Brain microvascular endothelial cell (primary cell): Measurements from ENCODE around the gene GNB1L.

ENCODE experiments used
- DNase-seq: peaks from one replicate; pipeline ENCODE4 v3.0.0-alpha.2; 2020
- H3K27ac ChIP-seq: fragments of 250-450 bp; sonication (Bioruptor Pico); 2 replicates; pipeline ENCODE4 v1.5.1; 2020; ENCODE audit warnings: mild to moderate bottlenecking, moderate library complexity
- H3K27me3 ChIP-seq: fragments of 250-450 bp; sonication (Bioruptor Pico); replicated peaks from 2 replicates; pipeline ENCODE4 v1.5.1; 2020; ENCODE audit warnings: mild to moderate bottlenecking
- H3K36me3 ChIP-seq: fragments of 250-450 bp; sonication (Bioruptor Pico); replicated peaks from 2 replicates; pipeline ENCODE4 v1.5.1; 2020; ENCODE audit warnings: mild to moderate bottlenecking
- H3K4me3 ChIP-seq: 2 replicates; pipeline ENCODE4 v1.5.1; 2011; ENCODE audit warnings: low read depth, mild to moderate bottlenecking, control low read depth, low read length, moderate library complexity
- CTCF ChIP-seq: IDR thresholded peaks from 2 replicates; pipeline ENCODE4 v1.5.1; 2011; ENCODE audit warnings: low read depth, mild to moderate bottlenecking, moderate library complexity, low read length, control low read depth, inconsistent platforms; ENCODE audit errors: missing control alignments
- in situ Hi-C: cut with HindIII; loops from 2 replicates; pipeline ENCODE4 v1.10.0; 2017; ENCODE audit warnings: low sequenced_read_pairs, low pct_ligation_motif_present

GNB1L gene

GRCh38 chr22:19739911-19740449 lies 114.7 kb downstream of the GNB1L start:
- TF ChIP-seq CTCF = no peak
- H3K4me3 ChIP-seq = no peak overlapping the region
- DNase-seq = no peak
- no peaks in the 10 kb centered on the region for H3K27me3 ChIP-seq
- H3K36me3 ChIP-seq = no peaks in the 10 kb centered on the region
- no peak overlapping the region for H3K27ac ChIP-seq
- in situ Hi-C loops = no loop called here

DNA sequence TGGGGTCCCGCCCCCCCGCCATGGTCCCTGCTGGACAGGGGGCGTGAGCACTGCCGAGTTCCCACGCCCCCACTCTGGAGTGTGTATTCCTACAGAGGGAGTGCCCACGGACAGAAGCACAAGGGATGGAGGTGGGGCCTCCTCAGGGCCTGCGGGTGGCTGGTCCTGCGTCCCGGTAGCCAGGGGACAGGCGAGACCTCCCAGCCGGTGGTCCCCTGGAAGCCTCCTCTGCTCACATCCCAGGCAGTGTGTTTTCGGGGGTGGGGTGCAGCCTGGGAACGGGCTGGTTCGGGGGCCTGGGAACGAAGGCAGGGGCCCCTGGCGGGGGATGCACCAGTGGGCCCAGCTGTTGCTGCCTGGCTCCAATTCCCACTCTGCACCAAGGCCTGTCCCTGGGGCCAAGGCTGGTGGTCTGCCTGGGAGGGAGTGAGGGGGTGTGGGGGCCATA lies 115.2 kb downstream of the GNB1L start:
- in situ Hi-C loops = no loop called here
- H3K4me3 ChIP-seq = no peak overlapping the region
- no peak overlapping the region for H3K27ac ChIP-seq

DNA sequence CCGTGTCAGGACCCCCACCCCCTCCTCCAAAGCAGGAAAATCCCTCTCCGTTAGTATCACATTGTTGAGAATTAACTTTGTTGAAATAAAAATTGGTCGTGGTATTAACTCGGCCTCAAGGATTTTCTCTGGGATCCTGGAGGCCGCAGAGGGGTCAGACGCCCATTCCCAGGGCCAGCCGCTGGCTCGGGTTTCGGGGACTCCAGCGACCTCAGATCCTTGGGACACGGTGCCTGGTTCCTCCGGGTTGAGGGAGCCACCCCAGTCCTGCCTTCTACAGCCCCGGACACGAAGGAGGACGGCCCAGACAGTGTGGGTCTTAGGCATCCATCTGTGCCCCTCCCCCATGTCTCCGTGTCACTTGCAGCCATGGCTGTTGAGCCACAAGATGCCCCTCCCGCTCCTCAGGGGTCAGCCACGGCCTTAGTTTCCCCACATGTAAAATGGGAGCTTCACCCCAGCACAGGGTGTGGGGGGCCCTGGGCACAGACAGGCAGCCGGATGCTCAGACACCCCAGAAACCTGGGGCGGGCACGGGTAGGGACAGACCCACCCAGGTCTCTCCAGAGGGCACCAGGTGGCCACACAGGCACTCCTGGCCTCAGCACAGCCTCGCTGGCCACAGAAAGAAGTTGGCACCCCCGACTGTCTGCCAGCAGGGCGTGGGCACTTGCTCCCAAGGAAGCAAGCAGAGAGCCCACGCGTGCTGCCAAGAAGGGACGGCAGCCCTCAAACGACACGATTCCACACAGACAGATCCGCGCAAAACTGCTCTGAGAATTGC lies 115.8 kb downstream of the GNB1L start:
- no peak overlapping the region for H3K27ac ChIP-seq
- in situ Hi-C loops = no loop called here
- no peaks in the 10 kb centered on the region for H3K36me3 ChIP-seq
- no peak for DNase-seq
- no peak for TF ChIP-seq CTCF
- no peak overlapping the region for H3K4me3 ChIP-seq
- peaks cover 6% of the 10 kb centered on the region for H3K27me3 ChIP-seq

More for the DNA sequence above, 115.2 kb downstream of the GNB1L start:
- TF ChIP-seq CTCF = no peak
- DNase-seq = no peak
- H3K27me3 ChIP-seq = peaks cover 2% of the 10 kb centered on the region
- H3K36me3 ChIP-seq = no peaks in the 10 kb centered on the region

- no peak for TF ChIP-seq CTCF
- no peak for DNase-seq
- peaks cover 6% of the 10 kb centered on the region for H3K27me3 ChIP-seq
- in situ Hi-C loops = no loop called here
- no peak overlapping the region for H3K27ac ChIP-seq
- no peaks in the 10 kb centered on the region for H3K36me3 ChIP-seq
- no peak overlapping the region for H3K4me3 ChIP-seq
These were observed 116.6 kb downstream of the GNB1L start for GRCh38 chr22:19737846-19738663.

DNA sequence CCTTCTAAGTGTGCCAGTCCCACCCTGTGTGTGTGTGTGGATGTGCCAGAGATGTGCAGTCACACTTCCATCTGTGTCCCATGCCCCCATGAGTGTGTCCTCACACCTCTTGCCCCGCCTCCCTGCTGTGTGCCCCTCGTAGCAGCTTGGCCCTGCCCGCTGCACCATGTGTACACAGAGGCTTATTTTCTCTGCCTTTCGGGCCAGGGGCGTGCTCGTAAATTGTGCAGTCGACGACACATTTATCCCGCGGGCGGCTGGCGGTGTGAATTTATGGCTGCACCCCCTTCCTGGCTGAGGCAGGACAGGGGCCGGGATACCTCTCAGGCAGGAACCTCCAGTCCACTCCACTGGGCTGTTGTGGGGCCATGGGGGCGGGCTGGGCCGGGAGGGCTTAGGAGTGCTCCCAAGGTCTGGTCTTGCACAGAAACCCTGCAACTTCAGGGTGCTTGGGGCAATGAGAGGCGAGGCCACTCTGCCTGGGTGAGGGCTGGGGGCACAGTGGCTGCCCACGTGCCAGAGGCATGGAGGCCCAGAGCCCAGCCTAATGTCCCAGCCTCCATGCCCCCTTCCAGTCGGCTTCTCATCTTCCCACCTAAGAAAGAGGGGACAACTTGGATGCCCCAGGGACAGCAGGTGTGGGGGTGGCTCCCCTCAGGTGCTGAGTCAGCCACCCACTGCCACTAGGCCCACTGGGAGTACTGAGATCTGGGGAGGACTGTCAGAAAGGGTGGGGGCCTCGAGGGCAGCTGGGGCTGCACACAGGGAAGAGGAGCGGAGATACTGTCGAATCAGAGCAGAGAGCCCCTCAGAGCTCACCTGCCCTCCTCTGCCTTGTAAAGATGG lies 118.8 kb downstream of the GNB1L start:
- Histone ChIP-seq H3K36me3 (no peaks in the 10 kb centered on the region), H3K27ac (no peak overlapping the region), H3K27me3 (peaks cover 6% of the 10 kb centered on the region), H3K4me3 (no peak overlapping the region)
- in situ Hi-C loops = no loop called here
- TF ChIP-seq CTCF = no peak
- DNase-seq = no peak
